Measurements from ENCODE around the gene DIMT1.

DIMT1 gene

DNA sequence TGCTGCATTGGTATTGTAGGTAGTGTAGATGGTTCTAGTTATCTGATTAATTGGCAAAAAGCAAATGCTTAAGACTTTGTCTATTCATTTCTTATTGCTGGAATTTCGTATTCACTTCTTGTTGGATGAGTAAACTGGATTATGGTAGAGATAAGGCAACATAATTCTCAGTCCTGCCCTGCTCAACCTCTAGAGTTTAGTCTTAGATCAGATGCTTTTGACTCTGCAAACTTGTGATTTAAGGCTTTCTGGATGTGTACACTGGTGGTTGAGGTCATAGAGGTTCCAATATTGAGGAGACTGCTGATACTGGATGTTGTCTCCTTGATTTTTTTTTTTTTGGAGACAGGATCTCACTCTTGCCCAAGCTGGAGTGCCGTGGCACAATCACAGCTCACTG is 62.7 kb downstream of the DIMT1 start:
- TF ChIP-seq, protein P1, sequence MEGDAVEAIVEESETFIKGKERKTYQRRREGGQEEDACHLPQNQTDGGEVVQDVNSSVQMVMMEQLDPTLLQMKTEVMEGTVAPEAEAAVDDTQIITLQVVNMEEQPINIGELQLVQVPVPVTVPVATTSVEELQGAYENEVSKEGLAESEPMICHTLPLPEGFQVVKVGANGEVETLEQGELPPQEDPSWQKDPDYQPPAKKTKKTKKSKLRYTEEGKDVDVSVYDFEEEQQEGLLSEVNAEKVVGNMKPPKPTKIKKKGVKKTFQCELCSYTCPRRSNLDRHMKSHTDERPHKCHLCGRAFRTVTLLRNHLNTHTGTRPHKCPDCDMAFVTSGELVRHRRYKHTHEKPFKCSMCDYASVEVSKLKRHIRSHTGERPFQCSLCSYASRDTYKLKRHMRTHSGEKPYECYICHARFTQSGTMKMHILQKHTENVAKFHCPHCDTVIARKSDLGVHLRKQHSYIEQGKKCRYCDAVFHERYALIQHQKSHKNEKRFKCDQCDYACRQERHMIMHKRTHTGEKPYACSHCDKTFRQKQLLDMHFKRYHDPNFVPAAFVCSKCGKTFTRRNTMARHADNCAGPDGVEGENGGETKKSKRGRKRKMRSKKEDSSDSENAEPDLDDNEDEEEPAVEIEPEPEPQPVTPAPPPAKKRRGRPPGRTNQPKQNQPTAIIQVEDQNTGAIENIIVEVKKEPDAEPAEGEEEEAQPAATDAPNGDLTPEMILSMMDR (IDR thresholded peaks at IDR 0.05; ENCODE audit: control insufficient read depth, extremely low read depth, insufficient read depth): no peak
- no peak overlapping the region for H3K4me3 ChIP-seq (ENCODE audit: low read depth, low read length)
- no peak for DNase-seq (ENCODE audit: low read depth)

DNA sequence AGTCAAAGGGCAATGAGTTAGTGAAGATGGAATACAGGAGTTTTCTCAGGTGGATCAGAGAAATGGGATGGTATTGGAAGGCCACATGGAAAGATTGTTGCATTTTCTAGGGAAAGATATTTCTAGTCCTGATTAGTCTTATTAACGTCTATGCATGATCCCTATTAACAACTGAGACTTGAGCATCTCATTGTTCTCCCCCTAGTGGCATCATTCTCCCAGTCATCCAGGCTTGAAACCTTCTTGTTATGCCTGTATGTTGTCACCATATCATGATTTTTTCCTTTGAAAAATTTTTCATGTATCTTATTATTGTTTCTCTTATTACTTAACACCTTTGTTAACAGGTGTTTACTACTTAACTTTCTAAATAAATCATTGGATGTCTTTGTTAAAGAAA is 63.3 kb downstream of the DIMT1 start:
- H3K4me3 ChIP-seq (ENCODE audit: low read depth, low read length): no peak overlapping the region
- TF ChIP-seq, protein P1 (IDR thresholded peaks at IDR 0.05; ENCODE audit: control insufficient read depth, extremely low read depth, insufficient read depth): peak; percentile 47
- DNase-seq (ENCODE audit: low read depth): no peak
